Lower leg skin (tissue), 4 donors: ENCODE results near the gene CRAT. TPM values are rescaled to one million over a fixed set of nuclear protein-coding genes. Genes with fewer than 3 reads are reported as not detected.

Experiments
- DNase-seq, 2 donors: peaks; one replicate each; pipeline ENCODE4 v3.0.0-alpha.2; 2019; ENCODE audit warnings: low spot score in 2 of 2
- H3K4me3 ChIP-seq: fragments of 200-600 bp; sonication (generic); 2 replicates; pipeline ENCODE4 v1.5.1; 2017; ENCODE audit warnings: mild to moderate bottlenecking, low read depth; ENCODE audit not compliant: poor library complexity, severe bottlenecking
- CTCF ChIP-seq, 3 donors: fragments of 450-650 bp; IDR thresholded peaks; one replicate each; pipeline ENCODE4 v1.5.1; 2016; ENCODE audit warnings: antibody characterized with exemption in 3 of 3, mild to moderate bottlenecking in 3 of 3, moderate library complexity in 2 of 3
- POLR2A ChIP-seq, 2 donors: fragments of 450-650 bp; IDR thresholded peaks; one replicate each; pipeline ENCODE4 v1.6.1; 2016 to 2017; ENCODE audit warnings: antibody characterized with exemption in 2 of 2, mild to moderate bottlenecking in 1 of 2, moderate library complexity in 1 of 2
- WGBS, 2 donors: methylation state at CpG; one replicate each; pipeline ENCODE4 v1.1.5; 2018; 5-methylcytosine and 5-hydroxymethylcytosine counted together
- intact Hi-C: fragments of 100-400 bp; cut with DNase I; formaldehyde crosslinking; loops from one replicate; pipeline ENCODE4 v1.15.0; 2023; ENCODE audit warnings: low total_unique reads
- total RNA-seq, 4 donors: library from RNA; depleted of rRNA; stranded (reverse); fragments of >200 nt; gene quantifications; one replicate each; pipeline ENCODE4 v1.1.0, GENCODE V29; 2016

CRAT gene
- total RNA-seq, result 10 to 100 TPM; 13.7 to 78.2 (median 31.3) TPM

- TF ChIP-seq CTCF (IDR thresholded peaks at IDR 0.05), result no peak
- no peak for TF ChIP-seq POLR2A (IDR thresholded peaks at IDR 0.05)
- intact Hi-C loops, result no loop called here
- 0% methylated on average over 33 to 44 of the region's 77 CpGs for WGBS, 2 donors
- peak; percentile 95 to 99 for DNase-seq
- peak within 1 kb of the TSS; percentile 92 for H3K4me3 ChIP-seq
Measured at GRCh38 chr9:129110740-129111527, at the start of gene CRAT, which contains the start of gene PTPA. TSS of gene CRAT (minus strand) at chr9:129110793. CDS start at chr9:129110509, 284 bp downstream. TSS of gene PTPA (plus strand) at chr9:129111415. CDS start at chr9:129111601, 186 bp downstream.

- no peak for DNase-seq
Measured at GRCh38 chr9:129156163-129156562, 45.6 kb upstream of the CRAT start.

GRCh38 chr9:129154866-129155477 lies 44.4 kb upstream of the CRAT start:
- TF ChIP-seq CTCF (IDR thresholded peaks at IDR 0.05) (no peak), POLR2A (IDR thresholded peaks at IDR 0.05) (no peak)

More at GRCh38 chr9:129156163-129156562, 45.6 kb upstream of the CRAT start:
- WGBS, 2 donors, result 85 to 95% methylated on average over 9 to 10 of the region's 10 CpGs
- intact Hi-C loops, result no loop called here
- H3K4me3 ChIP-seq, result no peak overlapping the region
- TF ChIP-seq POLR2A (IDR thresholded peaks at IDR 0.05) (no peak), CTCF (IDR thresholded peaks at IDR 0.05) (no peak)

GRCh38 chr9:129151469-129151868 lies 40.9 kb upstream of the CRAT start:
- DNase-seq, result no peak
- intact Hi-C loops, result no loop called here
- no peak for TF ChIP-seq POLR2A (IDR thresholded peaks at IDR 0.05)
- no peak for TF ChIP-seq CTCF (IDR thresholded peaks at IDR 0.05)
- WGBS, 2 donors, result 91 to 93% methylated on average over 15 of the region's 15 CpGs
- H3K4me3 ChIP-seq, result no peak overlapping the region

More at GRCh38 chr9:129154866-129155477, 44.4 kb upstream of the CRAT start:
- WGBS, 2 donors, result 86 to 90% methylated on average over 14 to 16 of the region's 16 CpGs
- no peak overlapping the region for H3K4me3 ChIP-seq
- intact Hi-C loops, result no loop called here
- DNase-seq, result no peak

GRCh38 chr9:129150672-129151211 lies 40.1 kb upstream of the CRAT start:
- no peak for DNase-seq
- intact Hi-C loops, result no loop called here
- no peak for TF ChIP-seq POLR2A (IDR thresholded peaks at IDR 0.05)
- no peak for TF ChIP-seq CTCF (IDR thresholded peaks at IDR 0.05)
- WGBS, 2 donors, result 85 to 90% methylated on average over 18 of the region's 18 CpGs
- no peak overlapping the region for H3K4me3 ChIP-seq
